Panc1 (cell line): ENCODE measurements around the gene LRRC59. TPM values are rescaled to one million over a fixed set of nuclear protein-coding genes. Genes with fewer than 3 reads are reported as not detected.

Experiments used
- ATAC-seq: fragments of 200-7000 bp; cut with Tn5 transposase; 2 replicates; pipeline ENCODE4 v1.9.1; 2020; ENCODE audit warnings: mild to moderate bottlenecking, moderate library complexity
- BruUV-seq: library from RNA; stranded (reverse); fragments of 400-500 nt; replicated peaks from 2 replicates; lab custom pipeline; 2021; lab: Mats Ljungman, UMichigan
- CTCF ChIA-PET: fragments of 300-600 bp; sonication (Branson Sonifier 250); formaldehyde crosslinking; loops from one replicate; lab custom pipeline; 2022; ENCODE audit warnings: antibody characterized with exemption; lab: Charles Lee
- POLR2A ChIA-PET: fragments of 300-600 bp; sonication (Branson Sonifier 250); formaldehyde crosslinking; loops from one replicate; lab custom pipeline; 2022; ENCODE audit warnings: antibody characterized with exemption; lab: Charles Lee
- DNase-seq: peaks from one replicate; pipeline ENCODE4 v3.0.0-alpha.2; 2010; ENCODE audit warnings: low read depth, low spot score
- H3K27ac ChIP-seq: 2 replicates; pipeline ENCODE4 v1.5.1; 2011; ENCODE audit warnings: mild to moderate bottlenecking, low read length, inconsistent platforms
- H3K27me3 ChIP-seq: fragments of 200-500 bp; sonication (Bioruptor generic); 2 replicates; pipeline ENCODE4 v1.6.0; 2014; ENCODE audit warnings: low read length, inconsistent platforms; ENCODE audit not compliant: control insufficient read depth, insufficient read depth
- H3K36me3 ChIP-seq: fragments of 200-500 bp; sonication (Bioruptor generic); 2 replicates; pipeline ENCODE4 v1.5.1; 2014; ENCODE audit warnings: inconsistent platforms, mild to moderate bottlenecking, low read length, moderate library complexity; ENCODE audit not compliant: control insufficient read depth, insufficient read depth
- H3K4me1 ChIP-seq: 2 replicates; pipeline ENCODE4 v1.5.1; 2011; ENCODE audit warnings: inconsistent platforms, mild to moderate bottlenecking, low read length, moderate library complexity; ENCODE audit not compliant: control insufficient read depth, insufficient read depth
- H3K4me3 ChIP-seq, 2 experiments: 2 replicates each; pipeline ENCODE4 v1.5.1; 2011 to 2012; ENCODE audit warnings: low read depth in 2 of 2, low read length in 2 of 2, mild to moderate bottlenecking in 2 of 2, inconsistent platforms in 1 of 2, moderate library complexity in 1 of 2
- H3K9me3 ChIP-seq: fragments of 200-500 bp; sonication (Bioruptor generic); 2 replicates; pipeline ENCODE4 v1.5.1; 2014; ENCODE audit warnings: low read depth, mild to moderate bottlenecking, inconsistent platforms, low read length, moderate library complexity; ENCODE audit not compliant: control insufficient read depth, insufficient read depth
- CTCF ChIP-seq: fragments of 450-650 bp; IDR thresholded peaks from 2 replicates; pipeline ENCODE4 v1.5.1; 2017; ENCODE audit warnings: mild to moderate bottlenecking
- POLR2AphosphoS5 ChIP-seq: IDR thresholded peaks from 2 replicates; pipeline ENCODE4 v1.6.1; 2012; ENCODE audit warnings: mild to moderate bottlenecking, low read depth, low read length, moderate library complexity
- REST ChIP-seq, 2 experiments: IDR thresholded peaks; 2 replicates each; pipeline ENCODE4 v1.6.1; 2011 to 2012; ENCODE audit warnings: low read depth in 2 of 2, control low read depth in 1 of 2, low read length in 1 of 2, mild to moderate bottlenecking in 1 of 2, moderate library complexity in 1 of 2; ENCODE audit not compliant: insufficient read depth in 1 of 2
- SIN3A ChIP-seq: IDR thresholded peaks from 2 replicates; pipeline ENCODE4 v1.6.1; 2012; ENCODE audit warnings: low read depth, mild to moderate bottlenecking, low read length, moderate library complexity, borderline replicate concordance; ENCODE audit not compliant: insufficient read depth
- TCF7L2 ChIP-seq: IDR thresholded peaks from 2 replicates; pipeline ENCODE4 v1.6.1; 2011; ENCODE audit warnings: mild to moderate bottlenecking, low read depth, low read length, inconsistent platforms
- in situ Hi-C: cut with HindIII; loops from 2 replicates; pipeline ENCODE4 v1.10.0; 2016; ENCODE audit warnings: low sequenced_read_pairs, low pct_unique_long_range_greater_than_20kb
- intact Hi-C: fragments of 100-400 bp; cut with micrococcal nuclease; formaldehyde crosslinking; loops from one replicate; pipeline ENCODE4 v1.10.0; 2022; ENCODE audit not compliant: unreplicated experiment
- total RNA-seq: library from RNA; stranded (reverse); gene quantifications from one replicate; pipeline ENCODE4 v1.2.1, GENCODE V29; 2021; ENCODE audit not compliant: unreplicated experiment

Gene LRRC59
- total RNA-seq, 1 experiment from 2014 or later, result 167 TPM

- CTCF ChIA-PET, result interaction anchor here (0.6 kb wide), 1 partner anchor 192 kb away, joined by 3 read pairs; no protein-coding TSS in a partner anchor
- no TSS peak for BruUV-seq
Observed at GRCh38 chr17:50439008-50439407, 41.7 kb upstream of the LRRC59 start.

GRCh38 chr17:50437409-50437808 lies 40.1 kb upstream of the LRRC59 start:
- Histone ChIP-seq H3K36me3 (no peaks in the 10 kb centered on the region), H3K27me3 (no peaks in the 10 kb centered on the region), H3K4me3 (no peak overlapping the region), H3K27ac (no peak overlapping the region), H3K9me3 (no peaks in the 10 kb centered on the region), H3K4me1 (no peaks in the 10 kb centered on the region)
- TF ChIP-seq CTCF, result no peak
- no peak for TF ChIP-seq REST (IDR thresholded peaks at IDR 0.05; ENCODE audit: insufficient read depth in 1 of 2, low read depth in 2 of 2, low read length in 1 of 2)
- no peak for TF ChIP-seq POLR2AphosphoS5
- no peak for TF ChIP-seq SIN3A
- TF ChIP-seq TCF7L2, result no peak
- intact Hi-C loops (no loop called here), in situ Hi-C loops (no loop called here)
- CTCF ChIA-PET, result no interaction called here
- DNase-seq, result no peak
- BruUV-seq, result no TSS peak
- no peak for ATAC-seq
- POLR2A ChIA-PET, result interaction anchor here (0.5 kb wide), 1 partner anchor 16 kb away, joined by 5 read pairs; no protein-coding TSS in a partner anchor

More at GRCh38 chr17:50439008-50439407, 41.7 kb upstream of the LRRC59 start:
- in situ Hi-C loops (no loop called here), intact Hi-C loops (no loop called here)
- H3K4me1 ChIP-seq, result no peaks in the 10 kb centered on the region
- no peak overlapping the region for H3K27ac ChIP-seq
- POLR2A ChIA-PET, result interaction anchor here (0.6 kb wide), 1 partner anchor 191 kb away, joined by 5 read pairs; no protein-coding TSS in a partner anchor
- no peak for DNase-seq
- TF ChIP-seq CTCF (no peak), SIN3A (no peak), REST (IDR thresholded peaks at IDR 0.05; ENCODE audit: insufficient read depth in 1 of 2, low read depth in 2 of 2, low read length in 1 of 2) (no peak), TCF7L2 (no peak), POLR2AphosphoS5 (no peak)
- no peaks in the 10 kb centered on the region for H3K9me3 ChIP-seq
- no peak overlapping the region for H3K4me3 ChIP-seq
- no peaks in the 10 kb centered on the region for H3K36me3 ChIP-seq
- no peaks in the 10 kb centered on the region for H3K27me3 ChIP-seq
- no peak for ATAC-seq
